Liver (tissue), 9 donors: ENCODE results near the gene MYOG. TPM values are rescaled to one million over a fixed set of nuclear protein-coding genes. Genes with fewer than 3 reads are reported as not detected.

ENCODE experiments used
- DNase-seq: peaks from one replicate; pipeline ENCODE4 v3.0.0-alpha.2; 2017; ENCODE audit warnings: low spot score
- H3K27ac ChIP-seq, 2 donors: one replicate each; pipeline ENCODE4 v1.7.0; 2013; ENCODE audit warnings: inconsistent platforms in 2 of 2, low read length in 2 of 2, control low read depth in 1 of 2, low read depth in 1 of 2, mild to moderate bottlenecking in 1 of 2
- H3K27me3 ChIP-seq, 4 donors: one replicate each; pipeline versions ENCODE4 v1.6.1 to v1.7.0; 2013; ENCODE audit warnings: low read length in 3 of 4, inconsistent platforms in 1 of 4, mild to moderate bottlenecking in 1 of 4, moderate library complexity in 1 of 4; ENCODE audit not compliant: control insufficient read depth in 4 of 4, insufficient read depth in 4 of 4
- H3K36me3 ChIP-seq, 4 donors: one replicate each; pipeline versions ENCODE4 v1.6.1 to v1.7.0; 2013; ENCODE audit warnings: low read length in 3 of 4, mild to moderate bottlenecking in 3 of 4, low read depth in 1 of 4, moderate library complexity in 1 of 4; ENCODE audit not compliant: control insufficient read depth in 4 of 4, insufficient read depth in 3 of 4
- H3K4me1 ChIP-seq, 4 donors: one replicate each; pipeline versions ENCODE4 v1.6.1 to v1.7.0; 2013; ENCODE audit warnings: low read length in 3 of 4, mild to moderate bottlenecking in 3 of 4, moderate library complexity in 1 of 4; ENCODE audit not compliant: control insufficient read depth in 4 of 4, insufficient read depth in 4 of 4
- H3K4me3 ChIP-seq, 3 donors: one replicate each; pipeline versions ENCODE4 v1.6.1 to v1.7.0; 2013; ENCODE audit warnings: low read length in 3 of 3, control low read depth in 1 of 3, low read depth in 1 of 3, mild to moderate bottlenecking in 1 of 3
- H3K9ac ChIP-seq, 2 donors: one replicate each; pipeline ENCODE4 v1.7.0; 2013; ENCODE audit warnings: low read length in 2 of 2, mild to moderate bottlenecking in 2 of 2, moderate library complexity in 2 of 2, control low read depth in 1 of 2, low read depth in 1 of 2
- H3K9me3 ChIP-seq, 4 donors: one replicate each; pipeline versions ENCODE4 v1.6.1 to v1.7.0; 2013; ENCODE audit warnings: low read length in 3 of 4; ENCODE audit not compliant: control insufficient read depth in 4 of 4
- EGR1 ChIP-seq, 2 donors: IDR thresholded peaks; 2 replicates each; pipeline ENCODE4 v1.6.1; 2016 to 2018; ENCODE audit warnings: antibody characterized with exemption in 2 of 2, low read depth in 2 of 2
- FOXA1 ChIP-seq: IDR thresholded peaks from 2 replicates; pipeline ENCODE4 v1.6.1; 2016; ENCODE audit warnings: antibody characterized with exemption
- FOXA2 ChIP-seq: IDR thresholded peaks from 2 replicates; pipeline ENCODE4 v1.6.1; 2016; ENCODE audit warnings: antibody characterized with exemption
- GABPA ChIP-seq, 2 donors: IDR thresholded peaks in 1 of 2; conservative IDR thresholded peaks in 1 of 2; 2 replicates each; pipeline ENCODE4 v1.6.1; 2016; ENCODE audit warnings: antibody characterized with exemption in 2 of 2, mild to moderate bottlenecking in 1 of 2, moderate library complexity in 1 of 2
- HNF4G ChIP-seq: IDR thresholded peaks from 2 replicates; pipeline ENCODE4 v1.6.1; 2016; ENCODE audit warnings: antibody characterized with exemption
- RAD21 ChIP-seq, 2 donors: IDR thresholded peaks; 2 replicates each; pipeline ENCODE4 v1.6.1; 2016; ENCODE audit warnings: antibody characterized with exemption in 2 of 2, mild to moderate bottlenecking in 2 of 2
- SP1 ChIP-seq: IDR thresholded peaks from 2 replicates; pipeline ENCODE4 v1.6.1; 2018; ENCODE audit warnings: antibody characterized with exemption, mild to moderate bottlenecking
- TAF1 ChIP-seq: conservative IDR thresholded peaks from 2 replicates; pipeline ENCODE4 v1.6.1; 2016; ENCODE audit warnings: antibody characterized with exemption, mild to moderate bottlenecking
- WGBS: extraction: QIAGEN DNeasy Blood & Tissue Kit; methylation state at CpG from one replicate; pipeline ENCODE4 v1.1.7; 2013; 5-methylcytosine and 5-hydroxymethylcytosine counted together
- polyA plus RNA-seq, 2 donors: library from polyadenylated mRNA; stranded (reverse) in 1 of 2; unstranded in 1 of 2; fragments of 200-250 nt in 1 of 2; fragments of >200 nt in 1 of 2; fragmentation: Nextera tagmentation in 1 of 2; extraction: Ambion mirVana in 1 of 2; gene quantifications; one replicate each; pipeline versions ENCODE4 v1.2.1 to v1.2.3, GENCODE V29; 2013 to 2015
- total RNA-seq, 2 donors: library from RNA; depleted of rRNA; stranded (reverse); fragments of >200 nt; gene quantifications; one replicate each; pipeline ENCODE4 v1.2.3, GENCODE V29; 2014
- TF ChIP-seq, protein P1 (sequence below): IDR thresholded peaks from 2 replicates; pipeline ENCODE4 v1.6.1; 2016; ENCODE audit warnings: antibody characterized with exemption
- TF ChIP-seq, protein P2 (sequence below): fragments of 150-350 bp; IDR thresholded peaks from 2 replicates; pipeline ENCODE4 v1.5.1; 2017; ENCODE audit warnings: improper control_type of control experiment, low read depth, low read length; ENCODE audit not compliant: missing input control
- donor health status: healthy.
- donor health status: healthy.
- donor health status: healthy.
- donor health status: healthy.
- donor health status: healthy.

MYOG gene
- total and polyA plus RNA-seq, 4 donors = not detected

DNA sequence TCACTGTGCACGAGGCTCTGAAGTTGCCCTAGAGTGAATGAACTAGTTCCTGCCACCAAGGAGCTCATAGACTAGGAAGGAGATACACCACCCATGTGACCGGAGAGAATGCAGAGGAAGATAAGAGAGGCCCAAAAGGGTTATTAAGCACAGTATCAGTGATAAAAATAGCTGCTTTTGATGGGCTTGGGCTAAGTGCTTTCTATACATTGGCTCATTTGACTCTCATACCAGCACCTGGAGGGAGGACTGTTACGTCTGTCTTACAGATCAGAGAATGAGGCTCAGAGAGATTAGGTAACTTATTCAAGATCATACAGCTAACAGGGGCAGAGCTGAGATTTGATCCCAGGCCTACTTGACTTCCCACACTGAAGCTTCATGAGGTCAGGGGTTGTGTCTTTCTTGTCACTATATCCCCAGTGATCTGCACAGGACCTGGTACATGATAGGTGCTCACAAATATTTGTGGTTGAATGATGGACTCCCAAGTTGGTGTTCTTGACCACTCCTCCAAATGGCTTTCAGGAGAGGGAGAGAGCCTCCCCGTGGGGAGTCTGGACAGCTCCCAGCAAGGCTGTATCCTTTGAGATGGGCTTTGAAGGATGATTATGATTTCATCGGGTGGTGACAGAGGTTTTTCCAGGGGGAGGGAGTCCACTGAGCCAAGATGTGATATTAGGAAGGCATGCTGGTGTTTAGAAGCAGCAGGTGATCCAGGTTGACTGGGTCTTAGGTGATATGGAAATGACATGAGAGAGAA lies 45.1 kb downstream of the MYOG start (continued):
- TF ChIP-seq, protein P1, sequence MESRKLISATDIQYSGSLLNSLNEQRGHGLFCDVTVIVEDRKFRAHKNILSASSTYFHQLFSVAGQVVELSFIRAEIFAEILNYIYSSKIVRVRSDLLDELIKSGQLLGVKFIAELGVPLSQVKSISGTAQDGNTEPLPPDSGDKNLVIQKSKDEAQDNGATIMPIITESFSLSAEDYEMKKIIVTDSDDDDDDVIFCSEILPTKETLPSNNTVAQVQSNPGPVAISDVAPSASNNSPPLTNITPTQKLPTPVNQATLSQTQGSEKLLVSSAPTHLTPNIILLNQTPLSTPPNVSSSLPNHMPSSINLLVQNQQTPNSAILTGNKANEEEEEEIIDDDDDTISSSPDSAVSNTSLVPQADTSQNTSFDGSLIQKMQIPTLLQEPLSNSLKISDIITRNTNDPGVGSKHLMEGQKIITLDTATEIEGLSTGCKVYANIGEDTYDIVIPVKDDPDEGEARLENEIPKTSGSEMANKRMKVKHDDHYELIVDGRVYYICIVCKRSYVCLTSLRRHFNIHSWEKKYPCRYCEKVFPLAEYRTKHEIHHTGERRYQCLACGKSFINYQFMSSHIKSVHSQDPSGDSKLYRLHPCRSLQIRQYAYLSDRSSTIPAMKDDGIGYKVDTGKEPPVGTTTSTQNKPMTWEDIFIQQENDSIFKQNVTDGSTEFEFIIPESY = no peak
- TF ChIP-seq RAD21 (IDR thresholded peaks at IDR 0.05) = no peak

DNA sequence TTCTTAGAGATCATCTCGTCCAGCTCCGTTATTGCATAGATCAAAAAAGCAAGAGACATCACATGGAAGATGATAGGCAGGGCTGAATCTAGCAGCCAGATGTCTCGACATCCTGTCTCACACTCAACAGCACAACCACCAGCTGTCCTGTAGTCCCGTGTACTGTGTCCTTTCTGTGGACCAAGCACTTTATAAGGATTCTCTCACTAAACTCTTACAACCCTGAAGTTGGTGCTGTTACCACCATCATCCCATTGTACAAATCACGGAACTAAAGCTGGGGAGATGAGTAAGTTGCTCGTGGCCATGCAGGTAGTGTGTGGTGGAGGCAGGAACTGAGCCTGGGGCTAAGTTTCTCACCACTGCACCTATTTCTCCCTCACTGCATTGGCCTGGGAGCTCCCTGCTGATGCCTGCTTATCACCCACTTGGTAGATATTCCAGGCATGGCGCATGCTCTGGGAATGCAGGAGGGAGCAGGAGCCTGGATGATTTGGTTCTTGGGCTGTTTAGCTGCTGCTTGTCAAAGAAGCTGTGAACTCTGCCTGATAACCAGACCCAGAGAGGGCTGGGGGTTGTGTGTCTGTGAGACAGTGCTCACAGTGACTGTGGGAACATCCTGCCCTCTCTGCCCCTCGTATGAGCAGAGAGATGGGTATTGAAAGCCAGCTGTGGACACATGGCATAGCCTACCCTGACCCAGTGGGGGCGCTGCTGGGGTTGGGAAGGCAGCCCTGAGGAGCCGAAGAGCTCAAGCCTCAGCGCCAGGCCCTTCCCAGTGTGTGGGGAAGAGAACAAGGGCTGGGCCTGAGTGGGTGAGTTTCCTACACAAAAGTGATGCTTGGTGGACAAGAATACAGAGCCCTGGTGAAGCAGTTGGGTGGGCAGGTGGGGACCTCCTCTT lies 46.0 kb downstream of the MYOG start:
- Histone ChIP-seq H3K9me3 (no peaks in the 10 kb centered on the region), H3K27ac (no peak overlapping the region), H3K27me3 (no peaks in the 10 kb centered on the region), H3K9ac (no peak overlapping the region), H3K4me1 (no peaks in the 10 kb centered on the region), H3K36me3 (no peaks in the 10 kb centered on the region), H3K4me3 (no peak overlapping the region)
- DNase-seq = no peak
- TF ChIP-seq EGR1 (IDR thresholded peaks at IDR 0.05; ENCODE audit: low read depth in 2 of 2) (no peak), FOXA1 (no peak), SP1 (no peak)
- 54% methylated on average over 11 of the region's 11 CpGs for WGBS

DNA sequence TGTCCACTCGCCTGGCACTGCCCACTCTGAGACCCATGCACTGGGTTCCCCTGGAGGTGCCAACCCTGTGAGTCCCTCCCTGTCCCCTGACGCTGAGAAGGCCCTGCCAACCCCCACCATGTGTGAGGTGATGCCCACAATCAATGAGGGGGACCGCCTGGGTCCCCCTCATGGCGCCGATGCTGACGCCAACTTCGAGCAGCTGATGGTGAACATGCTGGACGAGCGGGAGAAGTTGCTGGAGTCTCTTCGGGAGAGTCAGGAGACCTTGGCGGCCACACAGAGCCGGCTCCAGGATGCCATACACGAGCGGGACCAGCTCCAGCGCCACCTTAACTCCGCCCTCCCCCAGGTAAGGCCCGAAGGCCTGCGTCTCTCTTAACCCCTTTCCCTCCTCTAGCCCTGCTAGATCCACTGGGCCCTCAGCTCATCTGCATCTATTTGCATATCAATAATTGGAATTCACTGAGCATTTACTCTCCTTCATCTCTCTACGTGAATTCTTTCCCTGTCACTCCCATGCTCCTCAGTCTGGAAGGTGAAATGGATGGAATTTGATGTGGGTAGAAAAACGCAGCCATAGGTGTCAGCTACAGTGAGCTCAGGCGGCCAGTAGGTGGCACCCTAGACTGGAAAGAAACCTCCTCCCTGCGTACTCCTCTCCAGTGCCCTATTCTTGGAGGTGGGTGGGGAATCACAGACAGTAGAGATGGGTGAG lies 46.8 kb downstream of the MYOG start:
- DNase-seq = peak; percentile 77
- H3K9me3 ChIP-seq = no peaks in the 10 kb centered on the region
- WGBS = 54% methylated on average over 22 of the region's 22 CpGs
- H3K4me3 ChIP-seq = no peak overlapping the region
- no peaks in the 10 kb centered on the region for H3K4me1 ChIP-seq
- TF ChIP-seq FOXA1 (no peak), GABPA (IDR thresholded peaks at IDR 0.05 in 1 of 2, conservative IDR thresholded peaks at IDR 0.05 in 1 of 2) (no peak), HNF4G (no peak), TAF1 (no peak), FOXA2 (no peak), RAD21 (IDR thresholded peaks at IDR 0.05) (peak; percentile 94 to 96)
- TF ChIP-seq, protein P2, sequence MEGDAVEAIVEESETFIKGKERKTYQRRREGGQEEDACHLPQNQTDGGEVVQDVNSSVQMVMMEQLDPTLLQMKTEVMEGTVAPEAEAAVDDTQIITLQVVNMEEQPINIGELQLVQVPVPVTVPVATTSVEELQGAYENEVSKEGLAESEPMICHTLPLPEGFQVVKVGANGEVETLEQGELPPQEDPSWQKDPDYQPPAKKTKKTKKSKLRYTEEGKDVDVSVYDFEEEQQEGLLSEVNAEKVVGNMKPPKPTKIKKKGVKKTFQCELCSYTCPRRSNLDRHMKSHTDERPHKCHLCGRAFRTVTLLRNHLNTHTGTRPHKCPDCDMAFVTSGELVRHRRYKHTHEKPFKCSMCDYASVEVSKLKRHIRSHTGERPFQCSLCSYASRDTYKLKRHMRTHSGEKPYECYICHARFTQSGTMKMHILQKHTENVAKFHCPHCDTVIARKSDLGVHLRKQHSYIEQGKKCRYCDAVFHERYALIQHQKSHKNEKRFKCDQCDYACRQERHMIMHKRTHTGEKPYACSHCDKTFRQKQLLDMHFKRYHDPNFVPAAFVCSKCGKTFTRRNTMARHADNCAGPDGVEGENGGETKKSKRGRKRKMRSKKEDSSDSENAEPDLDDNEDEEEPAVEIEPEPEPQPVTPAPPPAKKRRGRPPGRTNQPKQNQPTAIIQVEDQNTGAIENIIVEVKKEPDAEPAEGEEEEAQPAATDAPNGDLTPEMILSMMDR = peak; percentile 94
- H3K27me3 ChIP-seq = no peaks in the 10 kb centered on the region
- H3K27ac ChIP-seq = no peak overlapping the region
- H3K9ac ChIP-seq = no peak overlapping the region
- H3K36me3 ChIP-seq = no peaks in the 10 kb centered on the region
